Subcutaneous abdominal adipose tissue (tissue), 5 donors: ENCODE data around the gene LBP.
A peak's percentile ranks its signal among the peaks of the same experiment; 100 is the strongest.

Source experiments
- H3K27ac ChIP-seq: one replicate; pipeline ENCODE4 v1.7.0; 2013; ENCODE audit warnings: low read depth, mild to moderate bottlenecking, inconsistent platforms, low read length, moderate library complexity
- H3K27me3 ChIP-seq, 5 donors: one replicate each; pipeline ENCODE4 v1.7.0; 2013; ENCODE audit warnings: low read length in 5 of 5, inconsistent platforms in 1 of 5; ENCODE audit not compliant: control insufficient read depth in 5 of 5, insufficient read depth in 4 of 5
- H3K36me3 ChIP-seq, 5 donors: one replicate each; pipeline ENCODE4 v1.7.0; 2013; ENCODE audit warnings: low read length in 5 of 5; ENCODE audit not compliant: control insufficient read depth in 5 of 5, insufficient read depth in 5 of 5
- H3K4me1 ChIP-seq, 5 donors: one replicate each; pipeline ENCODE4 v1.7.0; 2013; ENCODE audit warnings: low read length in 5 of 5, mild to moderate bottlenecking in 3 of 5, moderate library complexity in 1 of 5; ENCODE audit not compliant: control insufficient read depth in 5 of 5, insufficient read depth in 5 of 5
- H3K4me3 ChIP-seq, 5 donors: one replicate each; pipeline ENCODE4 v1.7.0; 2013; ENCODE audit warnings: low read length in 5 of 5, low read depth in 1 of 5
- H3K9ac ChIP-seq, 5 donors: one replicate each; pipeline ENCODE4 v1.7.0; 2013; ENCODE audit warnings: low read length in 5 of 5, mild to moderate bottlenecking in 4 of 5, moderate library complexity in 3 of 5
- H3K9me3 ChIP-seq, 5 donors: one replicate each; pipeline ENCODE4 v1.7.0; 2013; ENCODE audit warnings: low read length in 5 of 5; ENCODE audit not compliant: control insufficient read depth in 5 of 5
- donor health status: healthy.
- donor health status: healthy.
- donor health status: healthy.
- donor health status: healthy.
- donor health status: healthy.

Gene LBP

DNA sequence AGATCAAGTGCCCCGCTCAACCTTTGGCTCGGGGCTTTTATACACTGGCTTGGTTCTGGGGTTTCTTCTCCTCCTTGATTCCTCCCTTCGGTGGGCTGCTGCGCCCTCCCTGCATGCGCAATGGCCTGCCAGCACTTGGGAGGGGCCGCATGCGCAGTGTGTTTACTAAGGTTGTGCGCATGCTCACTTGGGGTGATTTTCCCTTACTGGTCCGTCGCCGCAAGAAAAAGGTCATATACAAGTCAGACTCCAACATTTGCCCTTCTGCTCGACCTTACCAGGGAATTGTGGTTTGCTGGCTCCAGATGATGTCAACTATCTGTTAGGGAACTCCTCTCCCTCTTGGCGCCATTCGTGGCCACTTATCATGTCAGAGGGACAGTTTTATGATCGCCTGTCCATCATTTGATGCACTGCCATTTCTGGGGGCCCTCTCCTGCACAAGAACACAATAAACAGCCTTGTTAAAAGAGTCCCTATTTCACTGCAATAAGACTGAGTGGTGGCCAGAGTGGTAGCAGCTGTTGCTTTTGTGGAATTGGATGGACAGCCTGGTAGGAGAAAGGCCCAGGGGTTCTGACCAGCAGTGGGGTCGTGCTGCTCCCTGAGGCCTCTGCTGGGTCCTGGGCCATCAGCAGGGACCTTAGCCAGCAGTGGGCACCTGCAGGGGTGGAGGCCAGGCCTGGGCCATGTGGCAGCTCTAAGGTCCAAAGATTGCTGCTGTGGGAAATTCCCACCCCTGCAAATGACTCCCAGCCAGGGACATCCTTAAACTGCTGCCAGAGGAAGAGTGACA is 2.8 kb upstream of the LBP start:
- peak overlapping the region in 3 of 5 donors; percentile 2 to 56 (median 21) for H3K4me3 ChIP-seq
- peak overlapping the region in 2 of 5 donors; percentile 22 to 38 for H3K9ac ChIP-seq
- H3K27ac ChIP-seq = no peak overlapping the region
- no peaks in the 10 kb centered on the region for H3K36me3 ChIP-seq
- H3K9me3 ChIP-seq = no peaks in the 10 kb centered on the region
- no peaks in the 10 kb centered on the region for H3K27me3 ChIP-seq
- H3K4me1 ChIP-seq = peaks cover 6 to 52% (median 36%) of the 10 kb centered on the region in 5 donors

DNA sequence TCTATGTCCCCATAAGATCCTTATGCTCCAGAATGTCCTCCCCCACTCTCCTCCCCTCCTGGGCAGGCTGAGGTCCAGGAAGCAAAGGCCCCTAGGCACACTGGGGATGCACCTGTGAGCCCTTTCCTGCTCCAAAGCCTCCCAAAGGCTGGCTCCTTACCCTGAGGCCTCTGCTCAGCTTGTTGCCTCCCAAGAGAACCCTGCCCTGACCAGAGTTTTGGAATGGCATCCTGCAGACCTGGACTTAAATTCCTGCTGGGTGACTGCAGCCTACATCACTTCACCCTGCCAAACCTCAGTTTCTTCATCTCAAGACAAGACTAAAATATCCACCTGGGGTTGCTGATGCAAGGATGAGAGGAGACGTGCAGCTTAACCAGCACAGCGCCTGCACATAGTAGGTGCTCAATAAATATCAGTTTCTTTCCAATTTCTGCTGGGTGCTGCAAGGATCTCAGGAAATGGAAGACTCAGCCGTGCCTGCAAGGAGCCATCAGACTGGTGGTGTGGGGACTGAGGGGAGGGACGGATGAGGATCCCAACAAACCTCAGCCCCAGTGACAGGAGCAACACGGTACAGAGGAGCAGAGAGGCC is 2.1 kb upstream of the LBP start:
- no peaks in the 10 kb centered on the region for H3K27me3 ChIP-seq
- H3K4me1 ChIP-seq = peaks cover 6 to 56% (median 41%) of the 10 kb centered on the region in 5 donors
- H3K9ac ChIP-seq = no peak overlapping the region
- no peaks in the 10 kb centered on the region for H3K9me3 ChIP-seq
- no peaks in the 10 kb centered on the region for H3K36me3 ChIP-seq
- H3K27ac ChIP-seq = no peak overlapping the region
- H3K4me3 ChIP-seq = no peak overlapping the region

DNA sequence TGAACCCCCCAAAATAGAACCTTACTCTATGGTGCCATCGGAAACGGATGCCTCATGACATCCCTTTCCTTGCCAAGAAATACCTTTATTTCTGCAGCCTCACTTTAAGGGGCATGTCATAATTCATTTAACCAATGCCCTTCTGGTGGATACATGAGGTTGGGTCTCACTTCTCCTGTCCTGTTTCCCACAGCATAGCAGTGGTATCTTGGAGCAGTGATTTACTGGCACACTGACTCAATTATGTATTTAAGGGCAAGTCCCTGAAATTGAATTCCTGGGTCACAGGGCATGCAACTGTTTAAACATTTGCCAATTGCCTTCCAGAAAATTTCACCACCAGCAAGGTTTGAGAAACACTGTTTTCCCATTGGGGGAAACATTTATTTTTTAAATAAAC is 639 bp upstream of the LBP start:
- peak overlapping the region in 3 of 5 donors; percentile 28 to 87 (median 52) for H3K9ac ChIP-seq
- peak overlapping the region; percentile 88 for H3K27ac ChIP-seq

DNA sequence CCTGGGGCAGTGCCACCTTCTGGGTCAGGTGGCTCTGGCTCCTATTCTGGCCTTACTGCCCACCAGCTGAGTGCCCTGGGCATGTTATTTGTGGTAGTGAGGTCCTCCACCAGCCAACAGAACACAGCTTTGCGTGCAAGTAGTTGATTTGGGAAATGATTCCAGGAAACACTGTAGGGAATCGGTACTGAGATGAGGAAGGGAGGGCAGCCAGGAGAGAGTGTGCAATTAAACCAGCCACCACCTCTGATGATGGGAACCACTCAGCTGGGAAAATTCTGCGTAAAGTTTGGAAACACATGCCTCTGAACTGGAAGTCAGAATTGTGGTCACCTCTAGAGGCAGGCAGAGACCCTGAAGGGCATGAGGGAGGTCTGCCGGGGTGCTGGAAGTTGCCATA is 459 bp downstream of the LBP start:
- no peaks in the 10 kb centered on the region for H3K9me3 ChIP-seq
- H3K9ac ChIP-seq = peak overlapping the region in 4 of 5 donors; percentile 56 to 87 (median 69)
- no peaks in the 10 kb centered on the region for H3K36me3 ChIP-seq
- H3K4me3 ChIP-seq = peak overlapping the region in 3 of 5 donors; percentile 12 to 31 (median 19)
- H3K4me1 ChIP-seq = peaks cover 13 to 76% (median 51%) of the 10 kb centered on the region in 5 donors
- peaks cover 0 to 3% (median 0%) of the 10 kb centered on the region in 5 donors for H3K27me3 ChIP-seq
- H3K27ac ChIP-seq = peak overlapping the region; percentile 88

More for the DNA sequence above, 639 bp upstream of the LBP start:
- no peaks in the 10 kb centered on the region for H3K36me3 ChIP-seq
- H3K27me3 ChIP-seq = no peaks in the 10 kb centered on the region
- H3K9me3 ChIP-seq = no peaks in the 10 kb centered on the region
- no peak overlapping the region for H3K4me3 ChIP-seq
- peaks cover 8 to 67% (median 48%) of the 10 kb centered on the region in 5 donors for H3K4me1 ChIP-seq

DNA sequence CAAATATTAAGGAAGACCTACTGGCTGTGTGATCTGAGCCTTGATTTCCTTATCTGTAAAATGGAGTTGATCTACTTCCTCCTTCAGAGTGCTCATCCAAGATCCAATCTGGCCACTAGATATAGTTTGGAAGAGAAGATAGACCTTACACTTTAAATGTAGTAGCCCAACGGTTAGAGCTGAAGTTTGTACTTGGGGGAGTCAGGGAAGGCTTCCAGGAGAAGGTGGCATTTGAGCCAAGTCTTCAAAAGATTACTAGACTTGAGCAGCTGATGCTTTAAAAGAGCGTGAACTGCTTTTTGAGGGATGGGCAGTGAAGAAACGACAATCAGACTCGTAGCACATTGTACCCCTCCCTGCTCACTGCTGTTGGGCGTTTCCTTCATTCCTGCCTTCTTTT is 3.6 kb downstream of the LBP start:
- H3K9ac ChIP-seq = no peak overlapping the region
- H3K4me1 ChIP-seq = peaks cover 15 to 71% (median 40%) of the 10 kb centered on the region in 5 donors
- peak overlapping the region; percentile 1 for H3K27ac ChIP-seq
- no peak overlapping the region for H3K4me3 ChIP-seq
- H3K36me3 ChIP-seq = no peaks in the 10 kb centered on the region
- H3K27me3 ChIP-seq = peaks cover 0 to 3% (median 0%) of the 10 kb centered on the region in 5 donors
- H3K9me3 ChIP-seq = no peaks in the 10 kb centered on the region

DNA sequence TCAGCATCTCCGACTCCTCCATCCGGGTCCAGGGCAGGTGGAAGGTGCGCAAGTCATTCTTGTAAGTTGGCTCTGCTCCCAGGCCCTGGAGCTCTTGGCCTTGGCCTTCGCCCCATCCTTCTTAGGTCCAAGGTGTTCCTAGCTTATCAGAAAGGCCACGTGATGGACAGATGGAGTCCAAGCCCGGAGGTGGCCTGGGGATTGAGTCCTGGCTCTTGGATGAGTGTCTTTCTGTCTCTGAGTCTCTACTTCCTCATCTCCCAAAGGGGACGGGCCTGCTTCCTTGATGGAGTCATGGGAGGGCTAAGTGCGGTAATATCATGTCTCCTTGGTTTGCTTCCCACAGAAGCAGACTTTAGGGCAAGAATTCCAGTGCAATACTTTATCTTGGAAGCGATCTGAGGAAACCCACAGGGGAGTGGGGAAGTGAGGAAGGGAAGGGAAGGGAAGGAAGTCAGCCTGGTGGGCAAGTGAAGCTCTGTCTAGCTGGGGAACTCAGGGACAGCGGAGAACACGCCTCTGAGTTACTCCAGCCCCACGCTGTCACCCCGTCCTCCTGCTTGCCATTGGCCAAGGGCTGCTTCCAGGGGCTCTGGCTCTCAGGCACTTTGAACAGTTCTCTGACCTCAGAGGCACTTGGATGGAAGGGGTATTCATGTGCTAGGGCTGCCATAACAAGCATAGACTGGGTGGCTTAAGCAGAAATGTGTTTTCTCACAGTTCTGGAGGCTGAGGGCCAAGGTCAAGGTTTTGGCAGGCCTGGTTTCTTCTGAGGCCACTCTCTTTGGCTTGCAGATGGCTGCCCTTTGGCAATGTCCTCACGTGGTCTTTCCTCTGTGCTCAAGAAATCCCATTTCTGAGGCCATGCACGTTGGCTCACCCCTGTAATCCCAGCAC is 4.8 kb downstream of the LBP start:
- peaks cover 0 to 3% (median 0%) of the 10 kb centered on the region in 5 donors for H3K27me3 ChIP-seq

DNA sequence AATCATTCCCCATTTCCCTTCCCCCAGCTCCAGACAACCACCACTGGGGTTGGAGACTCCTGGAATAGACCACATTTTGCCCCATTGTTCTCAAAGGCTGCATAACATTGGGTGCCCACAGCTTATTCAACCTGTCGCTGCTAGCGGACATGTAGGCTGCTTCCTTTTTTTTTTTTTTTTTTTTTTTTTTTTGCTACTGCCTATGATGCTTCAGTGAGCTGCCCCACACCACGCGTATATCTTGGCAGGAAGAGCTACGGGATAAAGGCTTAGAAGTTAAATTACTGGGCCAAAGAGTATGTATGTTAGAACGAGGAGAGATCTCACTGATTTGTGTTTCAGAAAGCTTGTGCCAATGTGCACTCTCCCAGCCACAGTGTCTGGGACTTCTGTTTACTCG is 7.0 kb downstream of the LBP start:
- H3K9ac ChIP-seq = peak overlapping the region in 1 of 5 donors; percentile 9
- H3K9me3 ChIP-seq = no peaks in the 10 kb centered on the region
- peaks cover 0 to 3% (median 0%) of the 10 kb centered on the region in 5 donors for H3K27me3 ChIP-seq
- H3K36me3 ChIP-seq = no peaks in the 10 kb centered on the region
- H3K4me1 ChIP-seq = peaks cover 9 to 46% (median 22%) of the 10 kb centered on the region in 5 donors
- no peak overlapping the region for H3K4me3 ChIP-seq
- H3K27ac ChIP-seq = peak overlapping the region; percentile 46

More for the DNA sequence above, 4.8 kb downstream of the LBP start:
- H3K9ac ChIP-seq = peak overlapping the region in 3 of 5 donors; percentile 16 to 81 (median 43)
- H3K4me1 ChIP-seq = peaks cover 12 to 60% (median 33%) of the 10 kb centered on the region in 5 donors
- no peaks in the 10 kb centered on the region for H3K36me3 ChIP-seq
- peak overlapping the region; percentile 92 for H3K27ac ChIP-seq
- no peaks in the 10 kb centered on the region for H3K9me3 ChIP-seq
- peak overlapping the region in 1 of 5 donors; percentile 27 for H3K4me3 ChIP-seq

DNA sequence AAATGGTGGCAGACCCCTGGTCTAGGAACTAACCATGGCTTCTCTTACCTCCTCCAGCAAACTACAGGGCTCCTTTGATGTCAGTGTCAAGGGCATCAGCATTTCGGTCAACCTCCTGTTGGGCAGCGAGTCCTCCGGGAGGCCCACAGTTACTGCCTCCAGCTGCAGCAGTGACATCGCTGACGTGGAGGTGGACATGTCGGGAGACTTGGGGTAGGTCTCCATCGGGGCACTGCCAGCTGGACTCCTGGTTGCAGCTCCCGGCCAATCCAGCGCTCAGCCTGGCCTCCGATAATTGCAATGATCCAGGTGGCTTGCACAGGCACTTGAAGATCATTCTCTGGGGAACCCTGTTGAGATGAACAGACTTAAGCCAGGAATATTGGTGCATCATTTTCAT is 7.9 kb downstream of the LBP start:
- H3K27me3 ChIP-seq = peaks cover 0 to 3% (median 0%) of the 10 kb centered on the region in 5 donors
- no peak overlapping the region for H3K4me3 ChIP-seq
- H3K9ac ChIP-seq = no peak overlapping the region
- H3K4me1 ChIP-seq = peaks cover 9 to 52% (median 27%) of the 10 kb centered on the region in 5 donors
- H3K9me3 ChIP-seq = no peaks in the 10 kb centered on the region
- H3K36me3 ChIP-seq = no peaks in the 10 kb centered on the region
- H3K27ac ChIP-seq = no peak overlapping the region

DNA sequence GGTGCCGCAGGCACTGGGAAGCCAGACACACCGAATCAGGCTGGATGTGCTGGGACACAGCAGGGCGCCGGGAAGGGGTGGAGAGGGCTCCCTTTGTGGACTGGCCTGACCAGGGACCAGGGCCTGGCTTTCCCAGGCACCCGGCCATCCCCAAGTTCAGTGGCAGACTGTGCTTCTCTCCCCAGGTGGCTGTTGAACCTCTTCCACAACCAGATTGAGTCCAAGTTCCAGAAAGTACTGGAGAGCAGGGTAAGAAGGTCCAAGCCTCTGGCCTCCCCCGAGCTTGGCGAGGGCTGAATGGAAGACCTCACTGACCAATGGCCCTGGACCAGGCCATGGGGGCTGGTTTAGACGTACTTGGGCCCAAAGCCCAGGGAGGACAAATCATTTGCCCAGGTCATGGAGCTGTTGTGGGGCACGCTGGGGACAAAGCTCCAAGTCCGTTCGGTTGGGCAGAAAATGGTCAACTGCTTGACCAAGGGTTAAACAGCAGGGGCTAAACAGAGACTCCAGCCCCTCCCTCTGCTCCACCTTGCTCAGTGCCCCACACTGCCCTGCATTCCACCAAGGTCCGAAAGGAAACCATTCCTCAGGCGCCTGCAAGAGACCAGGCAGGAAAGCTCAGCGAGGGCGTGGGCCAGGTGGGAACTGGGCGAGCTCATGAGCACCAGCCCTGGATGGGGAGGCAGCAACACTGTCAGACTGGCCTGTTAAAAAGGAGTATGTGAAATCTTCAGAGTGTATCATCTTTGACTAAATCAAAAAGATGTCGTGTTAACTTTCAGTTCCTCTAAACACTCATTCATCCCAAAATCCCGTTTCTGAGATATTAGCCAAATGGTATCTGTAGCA is 9.1 kb downstream of the LBP start:
- peaks cover 9 to 47% (median 21%) of the 10 kb centered on the region in 5 donors for H3K4me1 ChIP-seq
- no peak overlapping the region for H3K27ac ChIP-seq
- no peak overlapping the region for H3K4me3 ChIP-seq
- no peaks in the 10 kb centered on the region for H3K36me3 ChIP-seq
- no peak overlapping the region for H3K9ac ChIP-seq
- no peaks in the 10 kb centered on the region for H3K9me3 ChIP-seq
- peaks cover 0 to 3% (median 0%) of the 10 kb centered on the region in 5 donors for H3K27me3 ChIP-seq
